ENCODE data around the gene RAPGEF6.

GRCh38 chr5:131475541-131475941, 159.5 kb downstream of the RAPGEF6 start:
- TF ChIP-seq CTCF (IDR thresholded peaks at IDR 0.05): no peak
- TF ChIP-seq POLR2A (IDR thresholded peaks at IDR 0.05): no peak
